B cell (primary cell): ENCODE data around the gene MED13. TPM values are rescaled to one million over a fixed set of nuclear protein-coding genes. Genes with fewer than 3 reads are reported as not detected.

Source experiments
- ATAC-seq: fragments of 200-7000 bp; cut with Tn5 transposase; one replicate; pipeline ENCODE4 v1.10.0; 2021; ENCODE audit warnings: low read depth, mild to moderate bottlenecking, moderate number of reproducible peaks, moderate library complexity
- CTCF ChIA-PET: fragments of 350-600 bp; sonication (Branson Sonifier 250); formaldehyde crosslinking; loops from one replicate; lab custom pipeline; 2021; ENCODE audit warnings: antibody characterized with exemption, inconsistent platforms; lab: Charles Lee
- POLR2A ChIA-PET: fragments of 350-600 bp; sonication (Branson Sonifier 250); formaldehyde crosslinking; loops from one replicate; lab custom pipeline; 2021; ENCODE audit warnings: antibody characterized with exemption; lab: Charles Lee
- DNase-seq: peaks from one replicate; pipeline ENCODE4 v3.0.0; 2013
- H2AFZ ChIP-seq: 2 replicates; pipeline ENCODE4 v1.6.1; 2012; ENCODE audit warnings: mild to moderate bottlenecking, low read depth, low read length; ENCODE audit not compliant: insufficient read depth, poor library complexity, severe bottlenecking
- H3K27ac ChIP-seq, 2 donors: 1 replicate in 1 of 2; 2 replicates in 1 of 2; pipeline ENCODE4 v1.5.1; 2012 to 2013; ENCODE audit warnings: low read length in 2 of 2, mild to moderate bottlenecking in 2 of 2, moderate library complexity in 1 of 2
- H3K27me3 ChIP-seq, 4 experiments: fragments of 200-600 bp in 1 of 4; sonication (generic) in 1 of 4; replicated peaks in 1 of 4; 1 replicate in 2 of 4; 2 replicates in 2 of 4; pipeline versions ENCODE4 v1.6.1 to v1.7.0; 2013 to 2016; ENCODE audit warnings: low read length in 3 of 4, mild to moderate bottlenecking in 2 of 4, mixed read lengths in 1 of 4, moderate library complexity in 1 of 4; ENCODE audit not compliant: insufficient read depth in 4 of 4, control insufficient read depth in 3 of 4; ENCODE audit errors: control extremely low read depth in 1 of 4
- H3K36me3 ChIP-seq, 2 experiments: replicated peaks in 1 of 2; 1 replicate in 1 of 2; 2 replicates in 1 of 2; pipeline versions ENCODE4 v1.6.1 to v1.7.1; 2013; ENCODE audit warnings: low read length in 1 of 2; ENCODE audit not compliant: insufficient read depth in 2 of 2, control insufficient read depth in 1 of 2; ENCODE audit errors: control extremely low read depth in 1 of 2, extremely low read depth in 1 of 2
- H3K4me1 ChIP-seq, 2 donors: fragments of 200-600 bp in 1 of 2; sonication (generic) in 1 of 2; 1 replicate in 1 of 2; 2 replicates in 1 of 2; pipeline versions ENCODE4 v1.5.1 to v1.6.1; 2013 to 2017; ENCODE audit warnings: low read length in 2 of 2; ENCODE audit not compliant: control insufficient read depth in 2 of 2, insufficient read depth in 2 of 2
- H3K4me2 ChIP-seq: replicated peaks from 2 replicates; pipeline ENCODE3; 2012; ENCODE audit warnings: mild to moderate bottlenecking, low read depth, low read length; ENCODE audit not compliant: poor library complexity, severe bottlenecking
- H3K4me3 ChIP-seq, 5 experiments: fragments of 200-600 bp in 1 of 5; sonication (generic) in 1 of 5; 1 replicate in 3 of 5; 2 replicates in 2 of 5; pipeline versions ENCODE4 v1.5.1 to v1.7.0; 2011 to 2016; ENCODE audit warnings: low read length in 4 of 5, mild to moderate bottlenecking in 4 of 5, low read depth in 2 of 5, control low read depth in 1 of 5, moderate library complexity in 1 of 5; ENCODE audit not compliant: insufficient read depth in 1 of 5; ENCODE audit errors: control extremely low read depth in 1 of 5, extremely low read depth in 1 of 5
- H3K79me2 ChIP-seq: fragments of 200-600 bp; sonication (generic); one replicate; pipeline ENCODE4 v1.6.0; 2016; ENCODE audit warnings: low read length; ENCODE audit not compliant: control insufficient read depth, insufficient read depth
- H3K9ac ChIP-seq: fragments of 200-600 bp; sonication (generic); 2 replicates; pipeline ENCODE4 v1.6.1; 2017; ENCODE audit warnings: mild to moderate bottlenecking, low read length, moderate library complexity
- H3K9me3 ChIP-seq, 3 donors: one replicate each; pipeline versions ENCODE4 v1.6.1 to v1.7.1; 2013; ENCODE audit warnings: low read length in 2 of 3; ENCODE audit not compliant: control insufficient read depth in 2 of 3, insufficient read depth in 1 of 3; ENCODE audit errors: control extremely low read depth in 1 of 3
- H4K20me1 ChIP-seq: 2 replicates; pipeline ENCODE4 v1.6.0; 2012; ENCODE audit warnings: mild to moderate bottlenecking, low read length; ENCODE audit not compliant: insufficient read depth, control insufficient read depth, poor library complexity, severe bottlenecking
- H3K27ac Mint-ChIP-seq: one replicate; pipeline ENCODE4 v1.8.0; 2021; ENCODE audit warnings: mixed read lengths
- H3K27me3 Mint-ChIP-seq: one replicate; pipeline ENCODE4 v1.8.0; 2021; ENCODE audit warnings: mixed read lengths
- H3K4me1 Mint-ChIP-seq: one replicate; pipeline ENCODE4 v1.8.0; 2021; ENCODE audit warnings: mixed read lengths
- H3K4me3 Mint-ChIP-seq: one replicate; pipeline ENCODE4 v1.8.0; 2021; ENCODE audit warnings: mixed read lengths
- H3K9me3 Mint-ChIP-seq: one replicate; pipeline ENCODE4 v1.8.0; 2022; ENCODE audit warnings: mixed read lengths; ENCODE audit not compliant: insufficient read depth
- EZH2 ChIP-seq: IDR thresholded peaks from 2 replicates; pipeline ENCODE4 v1.6.1; 2012; ENCODE audit warnings: borderline replicate concordance, low read depth, mild to moderate bottlenecking, moderate library complexity, low read length; ENCODE audit not compliant: insufficient read depth, poor library complexity, severe bottlenecking
- WGBS: methylation state at CpG from one replicate; pipeline ENCODE4 v1.1.5; 2013; ENCODE audit warnings: missing lambda C conversion rate; ENCODE audit not compliant: insufficient coverage; 5-methylcytosine and 5-hydroxymethylcytosine counted together
- intact Hi-C: fragments of 100-400 bp; cut with micrococcal nuclease; formaldehyde crosslinking; loops from one replicate; pipeline ENCODE4 v1.10.0; 2022
- polyA plus RNA-seq: library from polyadenylated mRNA; depleted of rRNA; stranded (reverse); fragments of >200 nt; gene quantifications from 2 replicates; pipeline ENCODE4 v1.2.3, GENCODE V29; 2012
- total RNA-seq, 2 donors: library from RNA; stranded (reverse); fragments of 120-200 nt in 1 of 2; gene quantifications; 1 replicate in 1 of 2; 2 replicates in 1 of 2; pipeline versions ENCODE4 v1.2.3 to v1.2.4, GENCODE V29; 2013 to 2022
- TF ChIP-seq, protein P1 (sequence below): fragments of 200-600 bp; IDR thresholded peaks from one replicate; pipeline ENCODE4 v1.8.0; 2022; ENCODE audit warnings: antibody characterized with exemption, mild to moderate bottlenecking

The MED13 gene
- total and polyA plus RNA-seq, 2 donors (not counting 1 experiment from before 2014, with no cell fraction given): 17.3 to 120 TPM

DNA sequence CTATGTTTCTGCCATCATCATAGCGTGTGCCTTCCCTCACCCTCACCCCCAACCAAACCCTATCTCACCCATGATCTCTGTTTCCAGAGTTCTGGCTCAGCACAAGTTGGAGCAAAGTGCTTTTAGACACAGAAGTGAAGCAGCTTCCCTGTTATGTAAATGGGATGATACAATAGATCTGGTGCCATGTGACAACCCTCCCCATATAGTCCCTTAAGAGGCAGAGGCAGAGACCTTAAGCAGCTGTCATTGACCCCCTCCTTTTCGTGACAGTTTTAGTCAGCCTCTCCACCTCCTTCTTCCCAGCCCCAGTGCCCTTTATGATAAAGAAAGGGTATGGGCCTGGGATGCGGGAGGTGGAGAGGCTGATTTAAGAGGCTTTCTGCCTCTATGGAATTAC is 40.3 kb upstream of the MED13 start:
- no peak for TF ChIP-seq EZH2
- TF ChIP-seq, protein P1, sequence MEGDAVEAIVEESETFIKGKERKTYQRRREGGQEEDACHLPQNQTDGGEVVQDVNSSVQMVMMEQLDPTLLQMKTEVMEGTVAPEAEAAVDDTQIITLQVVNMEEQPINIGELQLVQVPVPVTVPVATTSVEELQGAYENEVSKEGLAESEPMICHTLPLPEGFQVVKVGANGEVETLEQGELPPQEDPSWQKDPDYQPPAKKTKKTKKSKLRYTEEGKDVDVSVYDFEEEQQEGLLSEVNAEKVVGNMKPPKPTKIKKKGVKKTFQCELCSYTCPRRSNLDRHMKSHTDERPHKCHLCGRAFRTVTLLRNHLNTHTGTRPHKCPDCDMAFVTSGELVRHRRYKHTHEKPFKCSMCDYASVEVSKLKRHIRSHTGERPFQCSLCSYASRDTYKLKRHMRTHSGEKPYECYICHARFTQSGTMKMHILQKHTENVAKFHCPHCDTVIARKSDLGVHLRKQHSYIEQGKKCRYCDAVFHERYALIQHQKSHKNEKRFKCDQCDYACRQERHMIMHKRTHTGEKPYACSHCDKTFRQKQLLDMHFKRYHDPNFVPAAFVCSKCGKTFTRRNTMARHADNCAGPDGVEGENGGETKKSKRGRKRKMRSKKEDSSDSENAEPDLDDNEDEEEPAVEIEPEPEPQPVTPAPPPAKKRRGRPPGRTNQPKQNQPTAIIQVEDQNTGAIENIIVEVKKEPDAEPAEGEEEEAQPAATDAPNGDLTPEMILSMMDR: no peak
- no peak overlapping the region for H3K4me2 ChIP-seq
- DNase-seq (no peak), ATAC-seq (no peak)
- WGBS: no CpG with 5 or more reads among the region's 3 CpGs
- H3K27me3 ChIP-seq: no peaks in the 10 kb centered on the region
- H3K9me3 Mint-ChIP-seq: no peaks in the 10 kb centered on the region
- H3K4me1 Mint-ChIP-seq: peaks cover 2% of the 10 kb centered on the region
- no peaks in the 10 kb centered on the region for H3K9me3 ChIP-seq
- no peak overlapping the region for H3K27ac Mint-ChIP-seq
- H3K4me3 ChIP-seq: no peak overlapping the region
- peaks cover 6% of the 10 kb centered on the region for H3K27me3 Mint-ChIP-seq
- intact Hi-C loops: loop anchor here (5.0 to 10.0 kb wide), 2 partner anchors 61 to 468 kb away; no protein-coding TSS in a partner anchor
- POLR2A ChIA-PET: no interaction called here
- H4K20me1 ChIP-seq: no peaks in the 10 kb centered on the region
- no peak overlapping the region for H3K4me3 Mint-ChIP-seq
- no peak overlapping the region for H3K9ac ChIP-seq
- no peaks in the 10 kb centered on the region for H3K36me3 ChIP-seq
- H3K27ac ChIP-seq: no peak overlapping the region
- H3K4me1 ChIP-seq: no peaks in the 10 kb centered on the region
- no peak overlapping the region for H2AFZ ChIP-seq
- no peaks in the 10 kb centered on the region for H3K79me2 ChIP-seq
- CTCF ChIA-PET: no interaction called here

DNA sequence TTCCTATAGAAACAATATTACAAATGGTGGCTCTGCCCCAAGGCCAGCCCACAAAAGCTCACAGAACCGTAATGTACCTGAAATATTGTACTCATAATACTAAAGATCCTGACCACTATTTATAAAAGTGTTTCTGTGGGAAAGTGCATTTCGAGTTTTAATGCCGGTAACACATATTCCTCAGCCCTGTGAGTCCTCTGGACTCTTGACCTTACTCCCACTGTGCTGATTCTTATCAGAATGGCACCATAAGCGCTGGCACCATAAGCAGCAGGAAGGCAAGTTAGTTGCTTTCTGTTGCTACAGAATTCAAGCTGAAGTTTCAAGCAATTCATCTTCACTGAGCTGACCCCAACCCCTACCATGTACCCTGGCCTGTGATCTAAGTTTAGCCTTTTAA is 36.4 kb upstream of the MED13 start:
- POLR2A ChIA-PET: no interaction called here
- ATAC-seq (no peak), DNase-seq (no peak)
- Histone ChIP-seq H3K79me2 (no peaks in the 10 kb centered on the region), H3K27ac (no peak overlapping the region), H3K27me3 (no peaks in the 10 kb centered on the region), H3K4me1 (peaks cover 23 to 26% of the 10 kb centered on the region in 2 donors), H3K4me3 (no peak overlapping the region), H3K4me2 (no peak overlapping the region), H4K20me1 (no peaks in the 10 kb centered on the region), H2AFZ (no peak overlapping the region), H3K36me3 (no peaks in the 10 kb centered on the region), H3K9ac (no peak overlapping the region), H3K9me3 (no peaks in the 10 kb centered on the region)
- H3K4me3 Mint-ChIP-seq: no peak overlapping the region
- CTCF ChIA-PET: no interaction called here
- TF ChIP-seq, protein P1: no peak
- TF ChIP-seq EZH2: no peak
- WGBS: 75% methylated on average over 3 of the region's 4 CpGs
- H3K9me3 Mint-ChIP-seq: no peaks in the 10 kb centered on the region
- peaks cover 6% of the 10 kb centered on the region for H3K27me3 Mint-ChIP-seq
- peaks cover 27% of the 10 kb centered on the region for H3K4me1 Mint-ChIP-seq
- no peak overlapping the region for H3K27ac Mint-ChIP-seq
- intact Hi-C loops: loop anchor here (10.0 kb wide), 1 partner anchor 57 kb away; no protein-coding TSS in a partner anchor
